Endothelial cell of umbilical vein (primary cell): ENCODE data around the gene TCF15. TPM values are rescaled to one million over a fixed set of nuclear protein-coding genes. Genes with fewer than 3 reads are reported as not detected.

Experiments used
- BruUV-seq: library from RNA; stranded (reverse); fragments of 400-500 nt; replicated peaks from 2 replicates; lab custom pipeline; 2021; lab: Mats Ljungman, UMichigan
- CTCF ChIA-PET: fragments of 300-600, 350-600 bp; sonication (Branson Sonifier 250); formaldehyde crosslinking; loops from one replicate; lab custom pipeline; 2021; ENCODE audit warnings: antibody characterized with exemption, inconsistent platforms; lab: Charles Lee
- POLR2A ChIA-PET: fragments of 300-600, 350-600 bp; sonication (Branson Sonifier 250); formaldehyde crosslinking; loops from one replicate; lab custom pipeline; 2021; ENCODE audit warnings: antibody characterized with exemption, inconsistent platforms; lab: Charles Lee
- DNase-seq: peaks from one replicate; pipeline ENCODE4 v3.0.0-alpha.2; 2011; ENCODE audit warnings: low read depth, low spot score
- FAIRE-seq: peaks from 2 replicates; lab custom pipeline; 2011; peaks lifted over from hg19 to GRCh38; lab: Jason Lieb, UNC
- H2AFZ ChIP-seq: 2 replicates; pipeline ENCODE4 v1.6.0; 2012; ENCODE audit warnings: low read depth, low read length, control low read depth, inconsistent platforms
- H3K27ac ChIP-seq: 2 replicates; pipeline ENCODE4 v1.5.1; 2011; ENCODE audit warnings: low read depth, mild to moderate bottlenecking, control low read depth, low read length, moderate library complexity; ENCODE audit not compliant: insufficient read depth
- H3K27me3 ChIP-seq, 2 experiments: 2 replicates each; pipeline versions ENCODE4 v1.6.0 to v1.6.1; 2011; ENCODE audit warnings: low read length in 2 of 2, mixed read lengths in 1 of 2; ENCODE audit not compliant: control insufficient read depth in 2 of 2, insufficient read depth in 2 of 2
- H3K36me3 ChIP-seq, 2 experiments: 2 replicates in 1 of 2; 3 replicates in 1 of 2; pipeline ENCODE4 v1.5.1; 2011; ENCODE audit warnings: low read length in 2 of 2, mild to moderate bottlenecking in 1 of 2, moderate library complexity in 1 of 2; ENCODE audit not compliant: control insufficient read depth in 2 of 2, insufficient read depth in 2 of 2; ENCODE audit errors: extremely low read depth in 1 of 2
- H3K4me1 ChIP-seq: 3 replicates; pipeline ENCODE4 v1.5.1; 2011; ENCODE audit warnings: mild to moderate bottlenecking, low read length; ENCODE audit not compliant: control insufficient read depth, insufficient read depth; ENCODE audit errors: extremely low read depth
- H3K4me2 ChIP-seq: 2 replicates; pipeline ENCODE4 v1.6.1; 2011; ENCODE audit warnings: low read length, control low read depth, mixed read lengths; ENCODE audit not compliant: insufficient read depth
- H3K4me3 ChIP-seq, 3 experiments: fragments of 200-600 bp in 1 of 3; sonication (generic), shearing (Covaris generic) in 1 of 3; replicated peaks in 1 of 3; 2 replicates each; pipeline ENCODE4 v1.5.1; 2011 to 2016; ENCODE audit warnings: control low read depth in 3 of 3, low read length in 3 of 3, mild to moderate bottlenecking in 2 of 3, inconsistent platforms in 1 of 3, low read depth in 1 of 3, moderate library complexity in 1 of 3; ENCODE audit not compliant: insufficient read depth in 1 of 3
- H3K79me2 ChIP-seq: 2 replicates; pipeline ENCODE4 v1.6.0; 2012; ENCODE audit warnings: low read length, inconsistent platforms; ENCODE audit not compliant: control insufficient read depth, insufficient read depth
- H3K9ac ChIP-seq: replicated peaks from 2 replicates; pipeline ENCODE3; 2011; ENCODE audit warnings: low read length, control low read depth; ENCODE audit not compliant: insufficient read depth; ENCODE audit errors: extremely low read depth
- H3K9me1 ChIP-seq: replicated peaks from 3 replicates; pipeline ENCODE4 v1.6.0; 2011; ENCODE audit warnings: mild to moderate bottlenecking, low read length; ENCODE audit not compliant: control insufficient read depth, insufficient read depth; ENCODE audit errors: extremely low read depth
- H3K9me3 ChIP-seq: replicated peaks from 2 replicates; pipeline ENCODE4 v1.5.1; 2012; ENCODE audit warnings: low read length, inconsistent platforms; ENCODE audit not compliant: control insufficient read depth, insufficient read depth
- H4K20me1 ChIP-seq: replicated peaks from 2 replicates; pipeline ENCODE3; 2011; ENCODE audit warnings: mild to moderate bottlenecking, low read length; ENCODE audit not compliant: control insufficient read depth, insufficient read depth; ENCODE audit errors: extremely low read depth
- EZH2 ChIP-seq: IDR thresholded peaks from 2 replicates; pipeline ENCODE4 v1.6.1; 2012; ENCODE audit warnings: borderline replicate concordance, low read depth, mild to moderate bottlenecking, moderate library complexity, low read length, inconsistent platforms; ENCODE audit not compliant: severe bottlenecking
- FOS ChIP-seq: IDR thresholded peaks from 2 replicates; pipeline ENCODE4 v1.6.1; 2011; ENCODE audit warnings: mild to moderate bottlenecking, low read length, moderate library complexity, borderline replicate concordance; ENCODE audit not compliant: insufficient read depth
- GATA2 ChIP-seq: IDR thresholded peaks from 2 replicates; pipeline ENCODE4 v1.7.0; 2011; ENCODE audit warnings: low read depth, mild to moderate bottlenecking, moderate library complexity, mixed read lengths, low read length; ENCODE audit not compliant: insufficient read length, insufficient read depth
- JUN ChIP-seq: IDR thresholded peaks from 2 replicates; pipeline ENCODE4 v1.6.1; 2011; ENCODE audit warnings: borderline replicate concordance, low read depth; ENCODE audit not compliant: insufficient read length, insufficient read depth
- MYC ChIP-seq: IDR thresholded peaks from one replicate; pipeline ENCODE4 v1.6.1; 2011; ENCODE audit warnings: mild to moderate bottlenecking, low read depth, low read length
- POLR2AphosphoS5 ChIP-seq: IDR thresholded peaks from 2 replicates; pipeline ENCODE4 v1.6.1; 2012; ENCODE audit warnings: low read depth, mild to moderate bottlenecking, control low read depth, low read length, moderate library complexity; ENCODE audit not compliant: insufficient read depth
- dilution Hi-C: fragments of 300-500 bp; cut with MboI; formaldehyde crosslinking; loops from one replicate; pipeline ENCODE4 v1.15.0; 2019; ENCODE audit warnings: low sequenced_read_pairs; ENCODE audit not compliant: extremely low pct_ligation_motif_present
- intact Hi-C: fragments of 100-400 bp; cut with micrococcal nuclease; formaldehyde crosslinking; loops from one replicate; pipeline ENCODE4 v1.10.0; 2022
- polyA plus RNA-seq, 4 experiments: library from polyadenylated mRNA; depleted of rRNA in 3 of 4; stranded (reverse) in 3 of 4; unstranded in 1 of 4; fragments of >200 nt; gene quantifications; 2 replicates each; pipeline versions ENCODE4 v1.2.1 to v1.2.3, GENCODE V29; 2011 to 2012; ENCODE audit warnings: missing spikeins in 1 of 4
- total RNA-seq: library from RNA; stranded (reverse); gene quantifications from 2 replicates; pipeline ENCODE4 v1.2.3, GENCODE V29; 2021
- TF ChIP-seq, protein P1 (sequence below), 2 donors: IDR thresholded peaks; 1 replicate in 1 of 2; 2 replicates in 1 of 2; pipeline ENCODE4 v1.5.1; 2011; ENCODE audit warnings: low read length in 2 of 2, mild to moderate bottlenecking in 2 of 2, moderate library complexity in 2 of 2, control low read depth in 1 of 2, inconsistent platforms in 1 of 2, low read depth in 1 of 2; ENCODE audit not compliant: insufficient read depth in 1 of 2; ENCODE audit errors: extremely low read depth in 1 of 2
- TF ChIP-seq, protein P2 (sequence below): IDR thresholded peaks from 2 replicates; pipeline ENCODE4 v1.6.1; 2011; ENCODE audit not compliant: insufficient read depth, insufficient read length

The TCF15 gene
- total and polyA plus RNA-seq, 2 donors (not counting 3 experiments of a cell fraction or from before 2014, with no cell fraction given): 0.07 to 1.3 TPM

DNA sequence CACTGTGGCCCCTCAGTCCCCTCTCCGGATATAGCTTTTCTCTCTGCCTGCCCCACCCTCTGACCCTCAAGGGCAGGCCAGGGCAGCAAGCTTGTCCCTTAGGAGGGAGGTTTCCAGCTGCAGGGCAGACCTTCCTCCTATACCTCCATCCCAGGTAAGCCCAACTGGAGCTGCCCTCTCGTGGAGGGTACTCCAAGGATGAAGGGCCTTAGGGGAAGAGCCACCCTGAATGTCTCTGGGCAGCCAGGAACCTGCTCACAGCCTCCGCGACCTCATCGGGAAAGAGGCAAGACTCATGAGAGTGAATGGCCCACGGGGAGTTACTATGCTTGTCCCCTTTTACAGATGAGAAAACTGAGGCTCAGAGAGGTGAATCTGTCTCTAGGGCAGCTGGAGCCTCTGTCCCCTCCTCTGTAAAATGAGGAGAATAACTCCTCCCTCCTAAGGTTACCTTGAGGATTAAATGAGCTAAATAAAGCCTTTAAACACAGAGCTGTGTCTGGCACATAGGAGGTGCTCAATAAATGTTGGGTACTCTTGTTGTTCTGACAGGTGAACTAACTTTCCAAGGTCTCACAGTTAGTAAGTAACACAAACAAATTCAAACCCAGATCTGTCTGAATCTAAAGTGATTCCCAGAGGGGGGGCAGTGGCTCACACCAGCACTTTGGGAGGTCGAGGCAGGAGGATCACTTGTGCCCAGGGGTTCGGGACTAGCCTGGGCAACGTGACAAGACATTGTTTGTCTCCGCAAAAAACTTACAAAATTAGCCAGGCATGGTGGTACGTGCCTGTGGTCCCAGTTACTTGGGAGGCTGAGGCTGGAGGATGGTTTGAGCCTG is 30.8 kb upstream of the TCF15 start:
- Histone ChIP-seq H3K27ac (no peak overlapping the region), H3K4me2 (no peak overlapping the region), H3K36me3 (no peaks in the 10 kb centered on the region), H3K4me1 (no peaks in the 10 kb centered on the region), H3K9me1 (no peaks in the 10 kb centered on the region), H3K9me3 (no peaks in the 10 kb centered on the region), H3K27me3 (peaks cover 0 to 2% of the 10 kb centered on the region in 2 experiments), H2AFZ (no peak overlapping the region), H3K9ac (no peak overlapping the region), H3K79me2 (no peaks in the 10 kb centered on the region), H4K20me1 (no peaks in the 10 kb centered on the region), H3K4me3 (no peak overlapping the region)
- no TSS peak for BruUV-seq
- dilution Hi-C loops (no loop called here), intact Hi-C loops (no loop called here)
- no peak for DNase-seq
- TF ChIP-seq, protein P1, sequence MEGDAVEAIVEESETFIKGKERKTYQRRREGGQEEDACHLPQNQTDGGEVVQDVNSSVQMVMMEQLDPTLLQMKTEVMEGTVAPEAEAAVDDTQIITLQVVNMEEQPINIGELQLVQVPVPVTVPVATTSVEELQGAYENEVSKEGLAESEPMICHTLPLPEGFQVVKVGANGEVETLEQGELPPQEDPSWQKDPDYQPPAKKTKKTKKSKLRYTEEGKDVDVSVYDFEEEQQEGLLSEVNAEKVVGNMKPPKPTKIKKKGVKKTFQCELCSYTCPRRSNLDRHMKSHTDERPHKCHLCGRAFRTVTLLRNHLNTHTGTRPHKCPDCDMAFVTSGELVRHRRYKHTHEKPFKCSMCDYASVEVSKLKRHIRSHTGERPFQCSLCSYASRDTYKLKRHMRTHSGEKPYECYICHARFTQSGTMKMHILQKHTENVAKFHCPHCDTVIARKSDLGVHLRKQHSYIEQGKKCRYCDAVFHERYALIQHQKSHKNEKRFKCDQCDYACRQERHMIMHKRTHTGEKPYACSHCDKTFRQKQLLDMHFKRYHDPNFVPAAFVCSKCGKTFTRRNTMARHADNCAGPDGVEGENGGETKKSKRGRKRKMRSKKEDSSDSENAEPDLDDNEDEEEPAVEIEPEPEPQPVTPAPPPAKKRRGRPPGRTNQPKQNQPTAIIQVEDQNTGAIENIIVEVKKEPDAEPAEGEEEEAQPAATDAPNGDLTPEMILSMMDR (IDR thresholded peaks at IDR 0.05; ENCODE audit: extremely low read depth in 1 of 2, insufficient read depth in 1 of 2, low read depth in 1 of 2, low read length in 2 of 2): no peak
- TF ChIP-seq FOS: no peak
- CTCF ChIA-PET: interaction anchor here (1.3 to 2.5 kb wide), 2 partner anchors 26 to 79 kb away, joined by 6 to 11 read pairs; no protein-coding TSS in a partner anchor
- POLR2A ChIA-PET: no interaction called here
- FAIRE-seq: no peak

DNA sequence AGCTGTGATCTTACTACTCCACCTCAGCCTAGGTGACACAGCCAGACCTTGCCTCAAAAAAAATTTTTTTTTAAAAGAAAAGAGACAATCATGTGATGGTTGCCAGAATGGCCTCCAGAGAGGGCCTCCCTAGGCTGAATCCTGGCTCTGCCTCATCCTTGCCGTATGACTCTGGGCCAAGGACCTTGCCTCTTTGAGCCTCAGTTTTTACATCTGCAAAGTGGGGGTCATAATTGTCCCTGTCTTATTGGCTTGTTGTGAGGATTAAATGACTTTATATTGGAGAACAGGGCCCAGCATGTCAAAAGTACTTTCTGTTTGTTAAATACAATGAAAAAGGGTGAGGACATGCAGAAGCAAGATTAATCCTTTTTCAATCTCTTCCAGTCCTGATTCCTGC is 28.5 kb upstream of the TCF15 start:
- Histone ChIP-seq H3K4me2 (no peak overlapping the region), H3K4me1 (no peaks in the 10 kb centered on the region), H2AFZ (no peak overlapping the region), H3K9me3 (no peaks in the 10 kb centered on the region), H3K79me2 (no peaks in the 10 kb centered on the region), H3K9me1 (no peaks in the 10 kb centered on the region), H3K9ac (no peak overlapping the region), H3K36me3 (no peaks in the 10 kb centered on the region), H3K4me3 (no peak overlapping the region), H3K27me3 (peaks cover 2 to 6% of the 10 kb centered on the region in 2 experiments), H3K27ac (no peak overlapping the region), H4K20me1 (no peaks in the 10 kb centered on the region)
- CTCF ChIA-PET: interaction anchor here (1.9 kb wide), 1 partner anchor 29 kb away, joined by 5 read pairs; no protein-coding TSS in a partner anchor
- FAIRE-seq: no peak
- intact Hi-C loops: no loop called here
- POLR2A ChIA-PET: no interaction called here
- TF ChIP-seq EZH2 (no peak), JUN (no peak), FOS (no peak), POLR2AphosphoS5 (no peak), GATA2 (no peak), MYC (no peak)
- TF ChIP-seq, protein P2, sequence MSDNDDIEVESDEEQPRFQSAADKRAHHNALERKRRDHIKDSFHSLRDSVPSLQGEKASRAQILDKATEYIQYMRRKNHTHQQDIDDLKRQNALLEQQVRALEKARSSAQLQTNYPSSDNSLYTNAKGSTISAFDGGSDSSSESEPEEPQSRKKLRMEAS: no peak
- TF ChIP-seq, protein P1 (IDR thresholded peaks at IDR 0.05; ENCODE audit: extremely low read depth in 1 of 2, insufficient read depth in 1 of 2, low read depth in 1 of 2, low read length in 2 of 2): no peak
- dilution Hi-C loops: no loop called here
- BruUV-seq: no TSS peak
- no peak for DNase-seq
